Skeletal muscle tissue (tissue), 4 donors: ENCODE results near the gene ZNF750. TPM values are rescaled to one million over a fixed set of nuclear protein-coding genes. Genes with fewer than 3 reads are reported as not detected.

Source experiments
- H3K27ac ChIP-seq: one replicate; pipeline ENCODE4 v1.7.0; 2013; ENCODE audit warnings: mild to moderate bottlenecking, low read depth, low read length, inconsistent platforms
- H3K27me3 ChIP-seq, 3 donors: one replicate each; pipeline ENCODE4 v1.7.0; 2013; ENCODE audit warnings: low read length in 3 of 3; ENCODE audit not compliant: control insufficient read depth in 3 of 3, insufficient read depth in 3 of 3
- H3K36me3 ChIP-seq, 3 donors: one replicate each; pipeline ENCODE4 v1.7.0; 2013; ENCODE audit warnings: low read length in 3 of 3; ENCODE audit not compliant: control insufficient read depth in 3 of 3, insufficient read depth in 3 of 3
- H3K4me1 ChIP-seq, 3 donors: one replicate each; pipeline ENCODE4 v1.7.0; 2013; ENCODE audit warnings: low read length in 3 of 3, mild to moderate bottlenecking in 3 of 3; ENCODE audit not compliant: control insufficient read depth in 3 of 3, insufficient read depth in 3 of 3
- H3K4me3 ChIP-seq, 3 donors: one replicate each; pipeline ENCODE4 v1.7.0; 2013; ENCODE audit warnings: low read length in 3 of 3
- H3K9ac ChIP-seq, 3 donors: one replicate each; pipeline ENCODE4 v1.7.0; 2013; ENCODE audit warnings: low read length in 3 of 3, mild to moderate bottlenecking in 3 of 3, moderate library complexity in 2 of 3, low read depth in 1 of 3
- H3K9me3 ChIP-seq, 3 donors: one replicate each; pipeline ENCODE4 v1.7.0; 2013; ENCODE audit warnings: low read length in 3 of 3; ENCODE audit not compliant: control insufficient read depth in 3 of 3
- total RNA-seq: library from RNA; depleted of rRNA; stranded (reverse); fragments of >200 nt; gene quantifications from one replicate; pipeline ENCODE4 v1.2.3, GENCODE V29; 2014
- donor health status: Osteomylitis.

Gene ZNF750
- total RNA-seq, 1 donor from 2014 or later, result not detected

DNA sequence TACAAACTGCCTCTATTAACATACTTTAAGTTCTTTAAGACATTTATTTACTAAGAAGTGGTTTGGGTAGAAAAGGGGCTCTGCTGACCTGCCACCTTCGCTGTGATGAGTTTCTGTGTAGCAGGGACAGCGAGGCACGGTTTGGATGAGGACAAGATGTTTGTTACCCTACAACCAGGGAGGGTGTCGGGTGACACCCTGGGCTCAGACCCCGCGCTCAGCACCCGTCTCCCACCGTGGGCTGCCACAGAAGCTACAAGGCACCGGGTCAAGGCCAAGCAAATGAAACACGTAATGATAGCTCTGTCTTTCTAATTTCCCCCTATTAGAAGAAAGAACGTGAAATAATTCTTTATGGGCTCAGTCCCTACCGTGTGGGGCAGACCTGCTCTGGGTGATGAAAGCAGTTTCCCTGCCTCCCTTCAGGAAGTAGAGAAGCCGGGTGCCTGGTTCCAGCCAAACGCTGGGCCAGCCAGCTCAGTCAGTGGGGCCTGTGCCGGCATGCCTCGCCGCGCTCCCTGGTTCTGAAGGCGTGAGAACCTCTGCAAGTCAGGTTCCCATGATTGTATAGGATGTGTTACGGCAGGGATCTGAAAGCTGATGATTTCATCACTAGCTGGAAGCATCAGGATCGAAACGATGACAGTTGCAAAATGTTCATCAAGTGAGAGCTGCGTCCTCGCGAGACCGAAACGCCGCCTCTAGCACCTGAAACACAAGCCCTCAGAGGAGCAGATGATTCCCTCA is 3.9 kb downstream of the ZNF750 start:
- Histone ChIP-seq H3K9ac (no peak overlapping the region), H3K27ac (no peak overlapping the region), H3K4me1 (peaks cover 14 to 26% (median 18%) of the 10 kb centered on the region in 3 donors), H3K27me3 (no peaks in the 10 kb centered on the region), H3K36me3 (peaks cover 0 to 4% (median 2%) of the 10 kb centered on the region in 3 donors), H3K9me3 (no peaks in the 10 kb centered on the region), H3K4me3 (no peak overlapping the region)

DNA sequence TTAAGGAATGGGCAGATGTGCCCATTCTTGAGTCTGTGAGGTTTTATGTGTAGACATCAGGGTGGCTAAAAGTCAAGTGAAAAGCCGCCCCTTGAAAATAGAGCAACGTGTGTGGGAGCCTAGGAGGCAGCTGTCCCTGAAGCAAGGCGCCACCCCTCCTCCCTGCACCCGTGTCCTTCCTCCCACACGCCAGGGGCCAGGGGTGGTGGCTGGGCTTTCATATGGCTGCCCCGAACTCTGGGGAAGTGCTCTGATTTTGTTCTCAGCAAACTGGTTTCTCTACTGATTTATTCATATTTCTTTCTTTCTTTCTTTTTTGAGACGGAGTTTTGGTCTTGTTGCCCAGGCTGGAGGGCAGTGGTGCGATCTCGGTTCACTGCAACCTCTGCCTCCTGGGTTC is 4.7 kb downstream of the ZNF750 start:
- Histone ChIP-seq H3K9me3 (no peaks in the 10 kb centered on the region), H3K27ac (no peak overlapping the region), H3K4me3 (no peak overlapping the region), H3K4me1 (peaks cover 14 to 29% (median 23%) of the 10 kb centered on the region in 3 donors), H3K36me3 (peaks cover 0 to 5% (median 2%) of the 10 kb centered on the region in 3 donors), H3K9ac (no peak overlapping the region), H3K27me3 (no peaks in the 10 kb centered on the region)

DNA sequence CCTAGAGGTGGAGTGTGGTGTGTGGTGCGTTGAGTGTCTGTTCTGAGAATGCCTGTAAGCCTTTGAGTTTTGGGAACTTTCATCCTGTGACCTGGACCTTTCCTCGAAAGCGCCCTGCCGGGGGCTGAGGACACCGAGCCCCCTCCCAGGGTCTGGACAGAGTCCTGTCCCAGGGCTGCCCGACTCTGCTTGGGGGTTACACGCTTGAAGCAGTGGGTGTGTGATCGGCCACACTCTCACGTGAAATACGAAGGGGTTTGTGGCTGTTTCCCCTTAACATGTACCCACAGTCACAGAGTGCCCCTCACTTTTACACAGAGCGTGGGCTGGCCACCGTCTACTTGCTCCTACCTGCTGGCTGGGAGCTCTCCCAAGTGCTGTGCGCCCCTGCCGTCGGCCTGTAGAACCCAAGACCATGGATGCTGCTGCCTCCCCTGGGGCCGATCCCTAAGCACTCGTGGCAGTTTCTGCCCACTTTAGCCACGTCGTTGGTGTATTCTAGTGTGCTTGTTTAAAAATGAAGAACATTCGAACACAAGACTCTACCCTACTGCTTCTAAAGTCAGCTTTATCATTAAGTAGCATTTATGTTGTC is 6.8 kb downstream of the ZNF750 start:
- H3K4me1 ChIP-seq, result peaks cover 14 to 26% (median 23%) of the 10 kb centered on the region in 3 donors
- peaks cover 10 to 14% (median 11%) of the 10 kb centered on the region in 3 donors for H3K36me3 ChIP-seq
- H3K27me3 ChIP-seq, result no peaks in the 10 kb centered on the region
- H3K4me3 ChIP-seq, result no peak overlapping the region
- no peaks in the 10 kb centered on the region for H3K9me3 ChIP-seq
- H3K27ac ChIP-seq, result no peak overlapping the region
- peak overlapping the region in 1 of 3 donors; percentile 40 for H3K9ac ChIP-seq

DNA sequence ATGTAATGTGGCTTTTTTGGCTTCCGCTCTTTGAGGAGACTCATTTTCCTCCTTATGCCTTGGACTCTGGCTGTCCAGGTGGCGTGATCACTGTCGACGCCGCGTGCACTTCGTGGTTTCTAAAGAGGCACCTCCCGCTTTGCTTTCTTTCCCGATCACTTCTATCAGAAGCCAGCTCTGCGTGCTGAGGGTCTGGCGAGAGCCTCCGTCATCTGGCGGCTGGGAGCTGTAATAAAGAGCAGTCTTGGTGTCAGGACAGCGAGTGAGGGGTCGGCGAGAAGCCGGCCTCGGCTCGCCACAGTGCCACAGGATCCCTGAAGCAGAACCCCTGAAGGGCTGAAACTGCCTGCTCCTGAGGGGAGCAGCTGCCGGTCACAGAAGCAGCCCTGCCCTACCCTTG is 7.4 kb downstream of the ZNF750 start:
- peaks cover 8 to 20% (median 17%) of the 10 kb centered on the region in 3 donors for H3K4me1 ChIP-seq
- no peak overlapping the region for H3K4me3 ChIP-seq
- no peaks in the 10 kb centered on the region for H3K9me3 ChIP-seq
- no peaks in the 10 kb centered on the region for H3K27me3 ChIP-seq
- H3K36me3 ChIP-seq, result peaks cover 12 to 17% (median 14%) of the 10 kb centered on the region in 3 donors
- H3K27ac ChIP-seq, result no peak overlapping the region
- no peak overlapping the region for H3K9ac ChIP-seq

DNA sequence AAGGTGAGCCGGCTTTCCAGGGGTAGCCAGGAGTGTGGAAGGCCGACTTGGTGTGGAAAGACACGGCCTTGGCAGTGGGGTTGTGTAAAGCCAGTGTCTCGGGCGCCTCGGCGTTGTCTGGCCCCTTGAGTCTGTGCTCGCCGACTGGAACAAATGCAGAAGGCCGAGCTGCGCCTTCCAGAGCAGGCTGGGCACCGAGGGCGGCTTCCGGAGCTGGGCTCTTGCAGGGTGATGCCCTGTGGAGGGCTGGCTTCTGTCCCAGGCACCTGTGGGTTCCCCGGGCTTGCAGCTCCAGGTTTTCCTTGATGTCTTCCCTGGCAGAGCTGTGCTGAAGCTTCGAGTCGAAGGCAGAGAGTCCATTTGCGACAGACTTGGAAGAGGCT is 8.0 kb downstream of the ZNF750 start:
- H3K9ac ChIP-seq, result no peak overlapping the region
- H3K9me3 ChIP-seq, result no peaks in the 10 kb centered on the region
- H3K4me3 ChIP-seq, result peak overlapping the region in 1 of 3 donors; percentile 54
- H3K27ac ChIP-seq, result no peak overlapping the region
- H3K36me3 ChIP-seq, result peaks cover 13 to 19% (median 18%) of the 10 kb centered on the region in 3 donors
- H3K4me1 ChIP-seq, result peaks cover 3 to 16% (median 11%) of the 10 kb centered on the region in 3 donors
- H3K27me3 ChIP-seq, result no peaks in the 10 kb centered on the region

DNA sequence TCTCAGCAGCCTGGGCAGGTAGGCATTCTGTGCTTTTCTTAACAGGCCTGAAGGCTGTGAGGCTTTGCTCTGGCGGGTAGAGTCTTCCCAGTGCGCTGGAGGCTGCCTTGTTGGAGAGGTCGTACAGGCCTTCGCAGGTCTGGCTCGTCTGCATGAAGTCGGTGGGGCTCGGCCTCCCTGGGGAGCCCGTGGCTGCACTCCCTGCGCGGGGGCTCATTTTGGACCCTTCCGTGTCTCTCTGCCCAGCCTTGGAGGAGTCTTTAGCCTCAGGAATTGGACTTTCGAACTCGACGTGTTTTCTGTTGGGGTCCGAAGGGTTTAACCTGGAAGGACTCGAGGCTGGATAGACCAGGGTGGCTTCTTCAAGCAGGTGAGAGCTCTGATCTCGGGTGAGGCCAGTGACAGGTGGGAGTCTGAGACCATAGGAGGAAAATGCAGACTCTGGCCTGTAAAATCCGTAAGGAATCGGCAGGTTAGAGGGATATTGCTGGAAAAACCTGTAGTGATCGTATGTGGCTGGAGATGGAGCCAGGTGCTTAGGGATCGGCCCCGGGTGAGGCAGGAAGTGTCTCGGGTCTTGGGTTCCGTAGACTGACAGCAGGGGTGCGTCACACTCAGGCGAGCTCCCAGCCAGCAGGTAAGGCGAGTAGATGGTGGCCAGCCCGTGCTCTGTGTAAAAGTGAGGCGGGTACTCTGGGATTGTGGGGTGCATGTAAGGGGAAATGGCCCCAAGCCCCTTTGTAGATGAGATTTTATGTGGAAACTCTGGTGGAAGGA is 8.6 kb downstream of the ZNF750 start:
- Histone ChIP-seq H3K36me3 (peaks cover 13 to 19% (median 18%) of the 10 kb centered on the region in 3 donors), H3K4me3 (peak overlapping the region in 2 of 3 donors; percentile 24 to 54), H3K9me3 (no peaks in the 10 kb centered on the region), H3K27ac (no peak overlapping the region), H3K27me3 (no peaks in the 10 kb centered on the region), H3K9ac (no peak overlapping the region), H3K4me1 (peaks cover 0 to 13% (median 9%) of the 10 kb centered on the region in 3 donors)

DNA sequence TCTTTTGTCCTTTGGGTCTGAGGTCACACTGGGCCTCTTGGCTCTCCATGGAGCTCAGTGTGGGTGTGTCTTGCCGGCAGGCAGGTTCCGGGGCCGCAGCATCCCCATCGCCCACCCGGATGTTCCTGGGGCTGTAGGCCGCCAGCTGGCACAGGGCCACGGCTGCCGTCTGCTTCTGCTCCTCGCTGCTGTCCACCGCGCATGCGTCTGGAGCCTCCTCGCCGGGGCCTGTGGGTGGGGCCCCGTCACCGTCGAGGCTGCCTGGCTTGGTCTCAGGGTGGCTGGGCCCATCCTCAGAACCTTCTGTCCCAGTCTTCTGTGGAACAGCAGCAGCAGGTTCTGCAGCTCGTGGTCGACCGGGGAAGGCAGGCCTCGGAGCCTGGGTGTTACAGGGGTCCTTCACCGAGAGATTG is 9.6 kb downstream of the ZNF750 start:
- no peaks in the 10 kb centered on the region for H3K27me3 ChIP-seq
- H3K4me3 ChIP-seq, result peak overlapping the region in 2 of 3 donors; percentile 24 to 54
- peaks cover 0 to 8% (median 7%) of the 10 kb centered on the region in 3 donors for H3K4me1 ChIP-seq
- H3K9me3 ChIP-seq, result no peaks in the 10 kb centered on the region
- H3K9ac ChIP-seq, result peak overlapping the region in 2 of 3 donors; percentile 33 to 43
- peaks cover 13 to 19% (median 18%) of the 10 kb centered on the region in 3 donors for H3K36me3 ChIP-seq
- no peak overlapping the region for H3K27ac ChIP-seq

DNA sequence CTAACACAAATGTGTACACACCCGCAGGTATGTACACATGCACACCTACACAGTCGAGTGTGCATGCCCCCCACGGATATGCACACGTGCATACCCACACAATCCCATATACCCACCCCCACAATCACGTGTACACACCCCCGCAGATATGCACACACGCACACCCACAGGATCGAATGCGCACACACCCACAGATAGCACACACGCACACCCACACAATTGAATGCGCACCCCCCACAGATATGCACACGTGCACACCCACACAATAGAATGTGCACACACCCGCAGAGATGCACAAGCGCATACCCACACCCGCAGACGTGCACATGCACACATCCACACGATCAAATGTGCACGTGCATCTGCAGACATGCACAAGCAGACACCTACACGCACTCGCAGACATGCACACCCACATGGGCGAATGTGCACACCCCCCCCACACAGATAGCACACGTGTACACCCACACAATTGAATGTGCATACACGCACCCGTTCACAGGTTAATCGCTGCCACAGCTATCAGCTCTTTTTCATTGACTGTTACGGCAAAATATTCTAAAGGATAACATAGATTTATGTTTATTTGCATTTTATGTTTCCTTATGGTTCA is 10.8 kb downstream of the ZNF750 start:
- Histone ChIP-seq H3K4me1 (peaks cover 0 to 8% (median 7%) of the 10 kb centered on the region in 3 donors), H3K36me3 (peaks cover 13 to 19% (median 18%) of the 10 kb centered on the region in 3 donors), H3K27ac (no peak overlapping the region), H3K4me3 (no peak overlapping the region), H3K9ac (no peak overlapping the region), H3K27me3 (no peaks in the 10 kb centered on the region), H3K9me3 (no peaks in the 10 kb centered on the region)

DNA sequence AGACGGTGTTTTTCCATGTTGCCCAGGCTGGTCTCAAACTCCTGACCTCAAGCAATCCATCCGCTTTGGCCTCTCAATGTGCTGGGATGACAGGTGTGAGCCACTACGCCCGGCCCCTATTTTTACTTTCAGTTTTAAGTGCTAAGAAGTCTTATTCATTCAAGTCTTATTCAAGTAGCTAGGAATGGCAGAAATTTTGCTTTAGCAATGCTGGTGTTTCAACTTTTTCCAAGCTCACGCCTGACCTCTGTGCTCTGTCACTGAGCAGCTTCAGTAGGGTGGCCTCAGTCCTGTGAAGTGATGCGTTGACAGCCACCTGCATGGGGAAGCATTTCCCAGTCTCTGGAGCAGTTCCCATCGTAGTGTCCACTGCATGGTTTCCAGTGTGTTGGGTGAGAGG is 12.9 kb downstream of the ZNF750 start:
- Histone ChIP-seq H3K4me1 (peaks cover 0 to 7% (median 7%) of the 10 kb centered on the region in 3 donors), H3K27me3 (no peaks in the 10 kb centered on the region), H3K36me3 (peaks cover 17 to 18% (median 17%) of the 10 kb centered on the region in 3 donors), H3K9ac (no peak overlapping the region), H3K9me3 (no peaks in the 10 kb centered on the region), H3K27ac (no peak overlapping the region), H3K4me3 (no peak overlapping the region)
